Measurements from ENCODE around the gene TMC4. TPM values are rescaled to one million over a fixed set of nuclear protein-coding genes. Genes with fewer than 3 reads are reported as not detected.
A peak's percentile ranks its signal among the peaks of the same experiment; 100 is the strongest.

TMC4 gene
- total RNA-seq, 1 donor from 2014 or later, result 1.0 TPM

DNA sequence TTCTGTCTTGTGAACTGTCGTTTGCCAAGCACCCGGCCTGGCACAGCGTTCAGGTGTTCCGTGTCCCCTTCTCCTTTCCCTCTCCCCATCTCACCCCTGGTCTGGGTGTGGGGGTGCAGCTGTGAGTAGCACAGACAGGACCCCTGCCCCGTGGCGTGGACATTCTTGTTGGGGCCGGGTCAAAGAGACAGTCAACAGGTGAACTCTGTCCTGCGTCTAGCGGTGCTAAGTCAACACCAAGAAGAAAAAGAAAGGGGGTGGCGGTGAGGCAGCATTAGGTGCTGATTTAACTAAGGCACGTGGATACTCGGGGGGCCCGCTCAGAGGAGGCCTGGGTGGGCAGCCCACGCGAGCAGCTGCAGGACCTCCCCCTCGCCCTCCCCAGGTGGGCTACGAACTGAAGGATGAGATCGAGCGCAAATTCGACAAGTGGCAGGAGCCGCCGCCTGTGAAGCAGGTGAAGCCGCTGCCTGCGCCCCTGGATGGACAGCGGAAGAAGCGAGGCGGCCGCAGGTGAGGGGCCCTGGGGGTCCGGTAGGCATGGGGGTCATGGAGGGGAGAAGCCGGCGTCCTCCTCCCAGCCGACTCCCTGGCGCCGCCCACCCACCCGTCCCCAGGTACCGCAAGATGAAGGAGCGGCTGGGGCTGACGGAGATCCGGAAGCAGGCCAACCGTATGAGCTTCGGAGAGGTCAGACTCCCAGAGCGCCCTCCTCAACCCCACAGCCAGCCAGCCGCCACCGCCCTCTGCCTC lies 45.1 kb downstream of the TMC4 start:
- H3K27me3 ChIP-seq (ENCODE audit: control insufficient read depth in 3 of 3, insufficient read depth in 3 of 3, low read length in 3 of 3), result no peaks in the 10 kb centered on the region
- no peak overlapping the region for H3K4me3 ChIP-seq (ENCODE audit: low read length in 3 of 3)
- H3K36me3 ChIP-seq (ENCODE audit: control insufficient read depth in 3 of 3, insufficient read depth in 3 of 3, low read length in 3 of 3), result peaks cover 66 to 71% (median 67%) of the 10 kb centered on the region in 3 donors
- H3K4me1 ChIP-seq (ENCODE audit: control insufficient read depth in 3 of 3, insufficient read depth in 3 of 3, low read length in 3 of 3), result no peaks in the 10 kb centered on the region
- no peaks in the 10 kb centered on the region for H3K9me3 ChIP-seq (ENCODE audit: control insufficient read depth in 3 of 3, low read length in 3 of 3)
- H3K27ac ChIP-seq (ENCODE audit: low read depth, low read length), result no peak overlapping the region
- H3K9ac ChIP-seq (ENCODE audit: low read depth in 1 of 3, low read length in 3 of 3), result no peak overlapping the region

DNA sequence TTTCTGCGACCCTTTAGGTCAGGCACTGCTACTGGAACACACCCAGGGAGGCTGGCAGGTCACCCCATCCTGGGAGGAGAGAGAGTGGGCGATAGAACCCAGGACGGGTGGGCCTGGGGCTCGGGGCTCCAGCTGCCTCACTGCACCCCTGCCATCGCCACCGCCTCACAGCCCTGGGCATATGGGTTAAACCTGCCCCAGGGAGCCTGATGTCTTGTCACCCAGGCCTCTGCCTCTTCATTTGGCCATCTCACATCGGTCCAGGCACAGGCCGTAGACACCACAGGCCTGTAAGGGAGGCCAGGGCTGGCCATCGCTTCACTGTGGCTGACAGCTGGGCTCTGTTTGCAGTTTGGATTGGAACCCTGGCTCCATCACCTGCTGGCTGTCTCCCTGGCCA lies 47.2 kb downstream of the TMC4 start:
- H3K27ac ChIP-seq (ENCODE audit: low read depth, low read length), result no peak overlapping the region
- no peaks in the 10 kb centered on the region for H3K27me3 ChIP-seq (ENCODE audit: control insufficient read depth in 3 of 3, insufficient read depth in 3 of 3, low read length in 3 of 3)
- peaks cover 72 to 77% (median 77%) of the 10 kb centered on the region in 3 donors for H3K36me3 ChIP-seq (ENCODE audit: control insufficient read depth in 3 of 3, insufficient read depth in 3 of 3, low read length in 3 of 3)
- H3K4me1 ChIP-seq (ENCODE audit: control insufficient read depth in 3 of 3, insufficient read depth in 3 of 3, low read length in 3 of 3), result no peaks in the 10 kb centered on the region
- no peak overlapping the region for H3K4me3 ChIP-seq (ENCODE audit: low read length in 3 of 3)
- H3K9ac ChIP-seq (ENCODE audit: low read depth in 1 of 3, low read length in 3 of 3), result no peak overlapping the region
- H3K9me3 ChIP-seq (ENCODE audit: control insufficient read depth in 3 of 3, low read length in 3 of 3), result no peaks in the 10 kb centered on the region

DNA sequence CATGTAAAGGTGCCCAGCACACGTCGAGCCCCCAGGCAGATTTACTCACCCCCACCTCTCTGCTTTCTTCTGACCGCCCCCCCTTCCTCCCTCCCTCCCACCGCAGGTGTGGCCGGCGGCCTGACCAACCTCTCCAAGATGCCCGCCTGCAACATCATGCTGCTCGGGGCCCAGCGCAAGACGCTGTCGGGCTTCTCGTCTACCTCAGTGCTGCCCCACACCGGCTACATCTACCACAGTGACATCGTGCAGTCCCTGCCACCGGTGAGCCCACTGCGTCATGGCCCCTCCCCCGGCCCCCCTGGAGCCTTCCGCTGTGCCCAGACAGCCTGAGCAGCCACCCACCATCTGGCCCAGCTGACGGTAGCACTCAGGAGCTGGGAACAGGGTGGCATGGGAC lies 48.6 kb downstream of the TMC4 start:
- peaks cover 79 to 85% (median 82%) of the 10 kb centered on the region in 3 donors for H3K36me3 ChIP-seq (ENCODE audit: control insufficient read depth in 3 of 3, insufficient read depth in 3 of 3, low read length in 3 of 3)
- no peaks in the 10 kb centered on the region for H3K4me1 ChIP-seq (ENCODE audit: control insufficient read depth in 3 of 3, insufficient read depth in 3 of 3, low read length in 3 of 3)
- no peak overlapping the region for H3K4me3 ChIP-seq (ENCODE audit: low read length in 3 of 3)
- H3K27ac ChIP-seq (ENCODE audit: low read depth, low read length), result no peak overlapping the region
- no peaks in the 10 kb centered on the region for H3K27me3 ChIP-seq (ENCODE audit: control insufficient read depth in 3 of 3, insufficient read depth in 3 of 3, low read length in 3 of 3)
- H3K9me3 ChIP-seq (ENCODE audit: control insufficient read depth in 3 of 3, low read length in 3 of 3), result no peaks in the 10 kb centered on the region
- H3K9ac ChIP-seq (ENCODE audit: low read depth in 1 of 3, low read length in 3 of 3), result no peak overlapping the region

DNA sequence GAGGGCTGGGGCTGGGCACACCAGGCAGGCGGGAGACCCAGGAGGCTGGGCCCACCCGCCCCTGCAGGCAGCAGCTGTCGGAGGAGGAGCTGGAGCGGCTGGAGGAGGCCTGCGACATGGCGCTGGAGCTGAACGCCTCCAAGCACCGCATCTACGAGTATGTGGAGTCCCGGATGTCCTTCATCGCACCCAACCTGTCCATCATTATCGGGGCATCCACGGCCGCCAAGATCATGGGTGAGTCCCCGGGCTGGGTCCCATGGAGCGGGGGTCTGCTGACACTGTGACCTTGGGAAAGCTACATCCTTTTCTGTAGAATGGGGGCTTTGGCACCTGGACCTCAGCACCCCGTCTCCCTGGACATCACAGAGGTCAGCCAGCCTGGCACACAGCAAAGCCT lies 49.3 kb downstream of the TMC4 start:
- Histone ChIP-seq H3K9me3 (ENCODE audit: control insufficient read depth in 3 of 3, low read length in 3 of 3) (no peaks in the 10 kb centered on the region), H3K9ac (ENCODE audit: low read depth in 1 of 3, low read length in 3 of 3) (no peak overlapping the region), H3K27ac (ENCODE audit: low read depth, low read length) (no peak overlapping the region), H3K27me3 (ENCODE audit: control insufficient read depth in 3 of 3, insufficient read depth in 3 of 3, low read length in 3 of 3) (no peaks in the 10 kb centered on the region), H3K36me3 (ENCODE audit: control insufficient read depth in 3 of 3, insufficient read depth in 3 of 3, low read length in 3 of 3) (peaks cover 75 to 80% (median 77%) of the 10 kb centered on the region in 3 donors), H3K4me3 (ENCODE audit: low read length in 3 of 3) (no peak overlapping the region), H3K4me1 (ENCODE audit: control insufficient read depth in 3 of 3, insufficient read depth in 3 of 3, low read length in 3 of 3) (no peaks in the 10 kb centered on the region)

DNA sequence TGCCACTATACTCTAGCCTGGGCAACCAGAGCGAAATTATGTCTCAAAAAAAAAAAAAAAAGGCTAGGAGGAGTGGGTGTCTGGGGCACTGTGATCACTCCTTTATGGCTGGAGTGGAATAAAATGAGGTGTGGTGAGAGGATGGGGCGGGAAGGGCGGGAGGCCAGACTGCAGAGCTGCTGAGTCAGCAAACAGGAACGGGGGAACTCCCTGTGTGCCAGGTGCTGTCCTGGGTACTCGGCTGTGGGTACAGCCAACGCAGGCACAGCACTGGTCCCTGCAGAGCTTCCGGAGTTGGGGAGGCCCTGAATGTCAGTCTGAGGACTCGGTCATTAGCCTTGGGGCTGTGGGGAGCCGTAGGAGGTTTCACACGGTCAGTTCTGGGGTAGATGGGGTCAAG lies 51.7 kb downstream of the TMC4 start:
- H3K27me3 ChIP-seq (ENCODE audit: control insufficient read depth in 3 of 3, insufficient read depth in 3 of 3, low read length in 3 of 3), result no peaks in the 10 kb centered on the region
- no peak overlapping the region for H3K9ac ChIP-seq (ENCODE audit: low read depth in 1 of 3, low read length in 3 of 3)
- no peak overlapping the region for H3K4me3 ChIP-seq (ENCODE audit: low read length in 3 of 3)
- H3K9me3 ChIP-seq (ENCODE audit: control insufficient read depth in 3 of 3, low read length in 3 of 3), result no peaks in the 10 kb centered on the region
- H3K36me3 ChIP-seq (ENCODE audit: control insufficient read depth in 3 of 3, insufficient read depth in 3 of 3, low read length in 3 of 3), result peaks cover 64 to 67% (median 65%) of the 10 kb centered on the region in 3 donors
- H3K27ac ChIP-seq (ENCODE audit: low read depth, low read length), result no peak overlapping the region
- H3K4me1 ChIP-seq (ENCODE audit: control insufficient read depth in 3 of 3, insufficient read depth in 3 of 3, low read length in 3 of 3), result peaks cover 5 to 10% (median 7%) of the 10 kb centered on the region in 3 donors

DNA sequence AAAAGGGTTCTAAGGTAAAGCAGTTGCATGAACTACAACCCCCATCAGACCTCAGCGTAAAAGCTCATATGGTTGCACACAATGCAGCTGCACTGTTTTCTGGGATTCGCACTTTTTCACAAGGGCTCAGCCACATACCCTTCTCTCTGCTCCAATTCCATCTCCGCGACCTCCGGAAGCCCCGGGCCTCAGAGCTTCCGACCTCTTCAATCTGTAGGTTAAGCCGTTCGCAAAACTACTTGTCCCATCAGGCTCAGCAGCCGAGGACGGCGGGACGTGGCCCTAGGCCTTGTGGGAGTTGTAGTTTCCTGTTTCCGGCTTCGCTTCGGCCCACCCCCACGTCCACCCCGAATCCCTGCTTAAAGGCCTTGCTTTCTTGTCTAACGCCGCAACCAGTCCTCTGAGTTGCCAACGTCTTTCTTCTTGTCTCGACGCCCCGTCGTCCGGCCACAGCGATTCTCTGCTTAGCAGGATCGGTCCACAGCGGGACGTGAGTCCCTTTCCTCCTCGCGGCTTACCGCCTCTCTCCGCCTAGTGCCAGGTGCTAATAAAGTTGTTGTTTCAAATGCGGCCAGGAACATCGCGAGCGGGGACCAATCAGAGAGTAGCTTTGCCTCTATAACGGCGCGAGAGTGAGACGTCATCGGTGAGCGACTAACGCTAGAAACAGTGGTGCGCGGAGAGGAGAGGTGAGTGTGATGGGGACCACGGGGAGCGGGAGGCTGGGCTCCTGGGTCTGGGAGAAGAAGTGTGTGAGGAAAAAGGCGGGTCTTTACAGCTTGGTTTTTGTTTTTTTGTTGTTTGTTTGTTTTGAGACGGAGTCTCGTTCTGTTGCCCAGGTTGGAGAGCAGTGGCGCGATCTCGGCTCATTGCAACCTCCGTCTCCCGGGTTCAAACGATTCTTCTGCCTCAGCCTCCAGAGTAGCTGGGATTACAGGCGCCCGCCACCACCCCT lies 57.6 kb downstream of the TMC4 start, which contains the start of the genes PRPF31 and TFPT:
PRPF31 (plus strand) TSS at position 646 of the 955 bp plus-strand sequence. CDS start 2,525 bp downstream, outside the sequence.
TFPT (minus strand) TSS at position 549 of the 955 bp plus-strand sequence; CDS start at position 161, 388 bp downstream.
- H3K27me3 ChIP-seq (ENCODE audit: control insufficient read depth in 3 of 3, insufficient read depth in 3 of 3, low read length in 3 of 3), result no peaks in the 10 kb centered on the region
- peak within 1 kb of the TSS; percentile 87 for H3K27ac ChIP-seq (ENCODE audit: low read depth, low read length)
- H3K4me1 ChIP-seq (ENCODE audit: control insufficient read depth in 3 of 3, insufficient read depth in 3 of 3, low read length in 3 of 3), result peaks cover 14 to 27% (median 21%) of the 10 kb centered on the region in 3 donors
- H3K9ac ChIP-seq (ENCODE audit: low read depth in 1 of 3, low read length in 3 of 3), result peak within 1 kb of the TSS; percentile 86 to 99 (median 96)
- peak within 1 kb of the TSS; percentile 93 to 100 (median 98) for H3K4me3 ChIP-seq (ENCODE audit: low read length in 3 of 3)
- H3K36me3 ChIP-seq (ENCODE audit: control insufficient read depth in 3 of 3, insufficient read depth in 3 of 3, low read length in 3 of 3), result peaks cover 19 to 32% (median 27%) of the 10 kb centered on the region in 3 donors
- H3K9me3 ChIP-seq (ENCODE audit: control insufficient read depth in 3 of 3, low read length in 3 of 3), result no peaks in the 10 kb centered on the region

DNA sequence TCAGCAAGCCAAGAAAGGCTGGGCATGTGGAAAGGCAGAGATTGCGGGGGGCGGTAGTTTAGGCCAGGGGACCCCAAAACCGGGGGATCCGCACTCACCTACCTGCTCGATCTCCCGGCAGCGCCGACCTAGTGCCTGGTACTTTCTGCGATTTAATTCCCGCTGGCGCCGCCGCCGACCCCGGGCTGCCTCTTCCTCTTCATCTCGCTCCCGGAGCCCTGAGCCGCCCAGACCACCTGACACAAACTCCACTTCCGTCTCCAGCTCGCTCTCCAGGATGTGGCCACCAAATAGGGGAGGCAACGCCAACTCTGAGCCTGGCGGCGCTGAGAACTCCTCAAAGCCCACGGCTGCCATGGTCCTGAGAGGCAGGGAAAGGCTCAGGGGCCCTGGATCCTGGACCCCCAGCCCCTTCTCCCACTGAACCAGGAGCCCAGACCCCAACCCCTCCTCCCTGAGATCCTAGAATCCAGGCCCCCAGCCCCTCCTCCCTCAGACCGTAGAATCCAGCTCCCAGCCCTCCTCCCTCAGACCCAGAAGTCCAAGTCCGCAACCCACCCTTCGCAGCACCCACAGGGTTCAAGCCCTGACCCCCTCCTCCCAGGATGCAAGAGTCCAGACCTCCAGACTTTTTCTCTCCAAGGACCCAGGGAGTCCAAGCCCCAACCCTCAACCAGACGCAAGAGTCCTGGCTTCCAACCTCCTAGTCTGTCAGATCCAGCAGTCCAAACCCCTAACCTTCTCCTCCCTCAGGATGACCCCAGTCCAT lies 58.4 kb downstream of the TMC4 start:
- Histone ChIP-seq H3K36me3 (ENCODE audit: control insufficient read depth in 3 of 3, insufficient read depth in 3 of 3, low read length in 3 of 3) (peaks cover 18 to 31% (median 28%) of the 10 kb centered on the region in 3 donors), H3K9me3 (ENCODE audit: control insufficient read depth in 3 of 3, low read length in 3 of 3) (no peaks in the 10 kb centered on the region), H3K27ac (ENCODE audit: low read depth, low read length) (peak overlapping the region; percentile 40), H3K4me3 (ENCODE audit: low read length in 3 of 3) (peak overlapping the region; percentile 93 to 100 (median 98)), H3K9ac (ENCODE audit: low read depth in 1 of 3, low read length in 3 of 3) (peak overlapping the region; percentile 86 to 99 (median 96)), H3K27me3 (ENCODE audit: control insufficient read depth in 3 of 3, insufficient read depth in 3 of 3, low read length in 3 of 3) (no peaks in the 10 kb centered on the region), H3K4me1 (ENCODE audit: control insufficient read depth in 3 of 3, insufficient read depth in 3 of 3, low read length in 3 of 3) (peaks cover 14 to 27% (median 21%) of the 10 kb centered on the region in 3 donors)

All from skeletal muscle tissue (tissue), 4 donors.